ENCODE data around the gene RBM20.

The RBM20 gene

GRCh38 chr10:110667620-110668343 is 23.6 kb downstream of the RBM20 start:
- Histone ChIP-seq H3K9me3 (ENCODE audit: control insufficient read depth, low read depth, low read length) (no peaks in the 10 kb centered on the region), H3K9ac (ENCODE audit: low read length) (no peak overlapping the region), H3K27ac (ENCODE audit: low read length) (no peak overlapping the region), H3K4me3 (ENCODE audit: low read length) (peak overlapping the region; percentile 18), H3K27me3 (ENCODE audit: control insufficient read depth, insufficient read depth, low read length) (peaks cover 62% of the 10 kb centered on the region), H3K4me1 (ENCODE audit: control insufficient read depth, low read depth, low read length) (peaks cover 23% of the 10 kb centered on the region), H3K36me3 (ENCODE audit: control insufficient read depth, low read depth, low read length) (no peaks in the 10 kb centered on the region)

GRCh38 chr10:110668443-110668842 is 24.3 kb downstream of the RBM20 start:
- Histone ChIP-seq H3K9me3 (ENCODE audit: control insufficient read depth, low read depth, low read length) (no peaks in the 10 kb centered on the region), H3K9ac (ENCODE audit: low read length) (no peak overlapping the region), H3K36me3 (ENCODE audit: control insufficient read depth, low read depth, low read length) (no peaks in the 10 kb centered on the region), H3K27me3 (ENCODE audit: control insufficient read depth, insufficient read depth, low read length) (peaks cover 68% of the 10 kb centered on the region), H3K4me3 (ENCODE audit: low read length) (peak overlapping the region; percentile 18), H3K4me1 (ENCODE audit: control insufficient read depth, low read depth, low read length) (peaks cover 23% of the 10 kb centered on the region), H3K27ac (ENCODE audit: low read length) (no peak overlapping the region)

- Histone ChIP-seq H3K9me3 (ENCODE audit: control insufficient read depth, low read depth, low read length) (no peaks in the 10 kb centered on the region), H3K27me3 (ENCODE audit: control insufficient read depth, insufficient read depth, low read length) (peaks cover 86% of the 10 kb centered on the region), H3K36me3 (ENCODE audit: control insufficient read depth, low read depth, low read length) (no peaks in the 10 kb centered on the region), H3K4me1 (ENCODE audit: control insufficient read depth, low read depth, low read length) (peaks cover 23% of the 10 kb centered on the region), H3K4me3 (ENCODE audit: low read length) (no peak overlapping the region), H3K27ac (ENCODE audit: low read length) (no peak overlapping the region), H3K9ac (ENCODE audit: low read length) (no peak overlapping the region)
Observed at GRCh38 chr10:110670335-110670734, 26.2 kb downstream of the RBM20 start.

- H3K4me1 ChIP-seq (ENCODE audit: control insufficient read depth, low read depth, low read length), result peaks cover 20% of the 10 kb centered on the region
- H3K27me3 ChIP-seq (ENCODE audit: control insufficient read depth, insufficient read depth, low read length), result peaks cover 81% of the 10 kb centered on the region
- H3K9ac ChIP-seq (ENCODE audit: low read length), result peak overlapping the region; percentile 11
- H3K4me3 ChIP-seq (ENCODE audit: low read length), result peak overlapping the region; percentile 52
- H3K27ac ChIP-seq (ENCODE audit: low read length), result no peak overlapping the region
- no peaks in the 10 kb centered on the region for H3K9me3 ChIP-seq (ENCODE audit: control insufficient read depth, low read depth, low read length)
- H3K36me3 ChIP-seq (ENCODE audit: control insufficient read depth, low read depth, low read length), result no peaks in the 10 kb centered on the region
Observed at GRCh38 chr10:110671788-110672579, 27.8 kb downstream of the RBM20 start.

GRCh38 chr10:110672580-110672919 is 28.4 kb downstream of the RBM20 start:
- H3K27ac ChIP-seq (ENCODE audit: low read length), result no peak overlapping the region
- H3K9ac ChIP-seq (ENCODE audit: low read length), result peak overlapping the region; percentile 11
- H3K27me3 ChIP-seq (ENCODE audit: control insufficient read depth, insufficient read depth, low read length), result peaks cover 77% of the 10 kb centered on the region
- no peaks in the 10 kb centered on the region for H3K36me3 ChIP-seq (ENCODE audit: control insufficient read depth, low read depth, low read length)
- peaks cover 15% of the 10 kb centered on the region for H3K4me1 ChIP-seq (ENCODE audit: control insufficient read depth, low read depth, low read length)
- H3K4me3 ChIP-seq (ENCODE audit: low read length), result peak overlapping the region; percentile 52
- H3K9me3 ChIP-seq (ENCODE audit: control insufficient read depth, low read depth, low read length), result no peaks in the 10 kb centered on the region

- Histone ChIP-seq H3K4me3 (ENCODE audit: low read length) (no peak overlapping the region), H3K36me3 (ENCODE audit: control insufficient read depth, low read depth, low read length) (no peaks in the 10 kb centered on the region), H3K9me3 (ENCODE audit: control insufficient read depth, low read depth, low read length) (no peaks in the 10 kb centered on the region), H3K27me3 (ENCODE audit: control insufficient read depth, insufficient read depth, low read length) (peaks cover 42% of the 10 kb centered on the region), H3K9ac (ENCODE audit: low read length) (no peak overlapping the region), H3K27ac (ENCODE audit: low read length) (no peak overlapping the region), H3K4me1 (ENCODE audit: control insufficient read depth, low read depth, low read length) (no peaks in the 10 kb centered on the region)
Observed at GRCh38 chr10:110676016-110676415, 31.9 kb downstream of the RBM20 start.

- Histone ChIP-seq H3K9me3 (ENCODE audit: control insufficient read depth, low read depth, low read length) (no peaks in the 10 kb centered on the region), H3K4me1 (ENCODE audit: control insufficient read depth, low read depth, low read length) (peaks cover 4% of the 10 kb centered on the region), H3K9ac (ENCODE audit: low read length) (no peak overlapping the region), H3K4me3 (ENCODE audit: low read length) (no peak overlapping the region), H3K27me3 (ENCODE audit: control insufficient read depth, insufficient read depth, low read length) (peaks cover 6% of the 10 kb centered on the region), H3K27ac (ENCODE audit: low read length) (no peak overlapping the region), H3K36me3 (ENCODE audit: control insufficient read depth, low read depth, low read length) (no peaks in the 10 kb centered on the region)
Observed at GRCh38 chr10:110679486-110680272, 35.5 kb downstream of the RBM20 start.

- Histone ChIP-seq H3K9ac (ENCODE audit: low read length) (no peak overlapping the region), H3K4me3 (ENCODE audit: low read length) (no peak overlapping the region), H3K9me3 (ENCODE audit: control insufficient read depth, low read depth, low read length) (no peaks in the 10 kb centered on the region), H3K27ac (ENCODE audit: low read length) (no peak overlapping the region), H3K27me3 (ENCODE audit: control insufficient read depth, insufficient read depth, low read length) (no peaks in the 10 kb centered on the region), H3K4me1 (ENCODE audit: control insufficient read depth, low read depth, low read length) (peaks cover 11% of the 10 kb centered on the region), H3K36me3 (ENCODE audit: control insufficient read depth, low read depth, low read length) (no peaks in the 10 kb centered on the region)
Observed at GRCh38 chr10:110680273-110681020, 36.3 kb downstream of the RBM20 start.

GRCh38 chr10:110681023-110681681 is 37.0 kb downstream of the RBM20 start:
- no peaks in the 10 kb centered on the region for H3K36me3 ChIP-seq (ENCODE audit: control insufficient read depth, low read depth, low read length)
- H3K27me3 ChIP-seq (ENCODE audit: control insufficient read depth, insufficient read depth, low read length), result no peaks in the 10 kb centered on the region
- no peak overlapping the region for H3K9ac ChIP-seq (ENCODE audit: low read length)
- no peaks in the 10 kb centered on the region for H3K9me3 ChIP-seq (ENCODE audit: control insufficient read depth, low read depth, low read length)
- peaks cover 11% of the 10 kb centered on the region for H3K4me1 ChIP-seq (ENCODE audit: control insufficient read depth, low read depth, low read length)
- no peak overlapping the region for H3K27ac ChIP-seq (ENCODE audit: low read length)
- no peak overlapping the region for H3K4me3 ChIP-seq (ENCODE audit: low read length)

- Histone ChIP-seq H3K27ac (ENCODE audit: low read length) (no peak overlapping the region), H3K9me3 (ENCODE audit: control insufficient read depth, low read depth, low read length) (no peaks in the 10 kb centered on the region), H3K9ac (ENCODE audit: low read length) (no peak overlapping the region), H3K4me3 (ENCODE audit: low read length) (no peak overlapping the region), H3K4me1 (ENCODE audit: control insufficient read depth, low read depth, low read length) (peaks cover 11% of the 10 kb centered on the region), H3K36me3 (ENCODE audit: control insufficient read depth, low read depth, low read length) (no peaks in the 10 kb centered on the region), H3K27me3 (ENCODE audit: control insufficient read depth, insufficient read depth, low read length) (no peaks in the 10 kb centered on the region)
Observed at GRCh38 chr10:110682348-110682747, 38.2 kb downstream of the RBM20 start.

Measured in iPS-18a (cell line).